Measurements from ENCODE around the gene FBXO42. TPM values are rescaled to one million over a fixed set of nuclear protein-coding genes. Genes with fewer than 3 reads are reported as not detected.
A peak's percentile ranks its signal among the peaks of the same experiment; 100 is the strongest.
"Not testable (repeated sequence)": the region's sequence is repeated elsewhere in the genome, so short reads cannot be mapped to it uniquely, and the experiment has no call there.

The FBXO42 gene
- polyA plus RNA-seq, 3 donors, result 11.6 to 18.4 (median 16.9) TPM

DNA sequence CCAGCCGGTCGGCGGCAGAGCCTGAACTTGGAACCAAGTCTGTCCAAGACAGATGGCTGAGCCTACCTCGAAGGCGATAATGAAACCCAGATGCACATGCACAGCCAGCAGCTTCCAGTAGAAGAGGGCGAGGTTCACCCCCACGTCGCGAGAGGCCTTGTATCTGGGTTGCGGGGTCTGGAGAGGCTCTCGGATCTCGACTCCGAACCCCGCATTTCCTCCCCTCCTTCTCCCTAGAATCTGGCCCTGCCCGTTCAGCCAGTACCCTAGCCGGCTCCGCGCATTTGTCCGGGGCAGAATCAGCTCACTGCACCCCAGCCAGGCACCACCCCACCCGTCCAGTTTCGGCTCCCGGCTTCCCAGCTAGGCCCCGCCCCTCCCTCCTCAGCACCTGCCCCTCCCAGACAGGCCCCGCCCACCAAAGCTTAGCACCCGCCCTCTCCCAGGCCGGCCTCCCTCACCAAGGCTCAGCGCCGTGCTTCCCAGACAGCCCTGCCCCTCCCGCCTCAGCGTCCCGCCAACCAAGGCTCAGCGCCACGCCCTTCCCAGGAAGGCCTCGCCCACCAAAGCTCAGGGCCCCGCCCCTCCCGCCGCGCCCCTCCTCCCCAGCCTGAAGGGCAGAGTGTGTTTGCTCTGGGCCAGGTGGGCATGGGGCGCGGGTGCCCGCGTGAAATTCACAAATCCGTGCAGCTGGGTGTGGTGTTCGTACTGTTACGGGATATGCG lies 135.1 kb downstream of the FBXO42 start:
- Mint-ChIP-seq H3K9me3 (peaks cover 0 to 3% (median 0%) of the 10 kb centered on the region in 7 donors), H3K4me1 (peaks cover 25% of the 10 kb centered on the region), H3K36me3 (no peaks in the 10 kb centered on the region), H3K4me3 (peak overlapping the region; percentile 90 to 93), H3K27me3 (ENCODE audit: low read depth in 3 of 3) (peaks cover 9 to 18% (median 13%) of the 10 kb centered on the region in 3 donors), H3K27ac (peak overlapping the region in 6 of 7 donors; percentile 40 to 93 (median 46))
- H3K4me3 ChIP-seq (replicated peaks in 1 of 3; ENCODE audit: low read depth in 2 of 3, low read length in 3 of 3), result peak overlapping the region; percentile 25 to 80 (median 53)
- H3K9me3 ChIP-seq (replicated peaks in 1 of 2; ENCODE audit: control insufficient read depth in 1 of 2, insufficient read depth in 1 of 2, low read length in 2 of 2), result no peaks in the 10 kb centered on the region
- H3K36me3 ChIP-seq (replicated peaks in 1 of 2; ENCODE audit: control insufficient read depth in 1 of 2, insufficient read depth in 2 of 2, low read length in 2 of 2), result no peaks in the 10 kb centered on the region
- peak overlapping the region; percentile 84 for H3K4me2 ChIP-seq (replicated peaks; ENCODE audit: extremely low read depth, low read length, poor library complexity, severe bottlenecking)
- 2% methylated on average over 36 of the region's 46 CpGs for WGBS (ENCODE audit: insufficient coverage)
- H2AFZ ChIP-seq (ENCODE audit: insufficient read depth, low read depth, low read length, poor library complexity, severe bottlenecking), result peak overlapping the region; percentile 86
- peaks cover 0 to 4% of the 10 kb centered on the region in 2 donors for H3K27me3 ChIP-seq (ENCODE audit: control insufficient read depth in 2 of 2, insufficient read depth in 2 of 2, low read length in 2 of 2)
- H3K79me2 ChIP-seq (ENCODE audit: insufficient read depth, low read length), result no peaks in the 10 kb centered on the region
- no peak overlapping the region for H3K9ac ChIP-seq (ENCODE audit: insufficient read depth, low read length, poor library complexity, severe bottlenecking)
- no peaks in the 10 kb centered on the region for H4K20me1 ChIP-seq (ENCODE audit: insufficient read depth, low read length)
- intact Hi-C loops (cut with micrococcal nuclease), result no loop called here
- no peak for TF ChIP-seq CTCF (IDR thresholded peaks at IDR 0.05)
- peak; percentile 92 to 96 (median 93) for DNase-seq
- H3K4me1 ChIP-seq (ENCODE audit: control insufficient read depth in 1 of 2, insufficient read depth in 2 of 2, low read length in 2 of 2), result peaks cover 16 to 23% of the 10 kb centered on the region in 2 donors
- no peak overlapping the region for H3K27ac ChIP-seq (ENCODE audit: low read depth in 1 of 2, low read length in 2 of 2)

DNA sequence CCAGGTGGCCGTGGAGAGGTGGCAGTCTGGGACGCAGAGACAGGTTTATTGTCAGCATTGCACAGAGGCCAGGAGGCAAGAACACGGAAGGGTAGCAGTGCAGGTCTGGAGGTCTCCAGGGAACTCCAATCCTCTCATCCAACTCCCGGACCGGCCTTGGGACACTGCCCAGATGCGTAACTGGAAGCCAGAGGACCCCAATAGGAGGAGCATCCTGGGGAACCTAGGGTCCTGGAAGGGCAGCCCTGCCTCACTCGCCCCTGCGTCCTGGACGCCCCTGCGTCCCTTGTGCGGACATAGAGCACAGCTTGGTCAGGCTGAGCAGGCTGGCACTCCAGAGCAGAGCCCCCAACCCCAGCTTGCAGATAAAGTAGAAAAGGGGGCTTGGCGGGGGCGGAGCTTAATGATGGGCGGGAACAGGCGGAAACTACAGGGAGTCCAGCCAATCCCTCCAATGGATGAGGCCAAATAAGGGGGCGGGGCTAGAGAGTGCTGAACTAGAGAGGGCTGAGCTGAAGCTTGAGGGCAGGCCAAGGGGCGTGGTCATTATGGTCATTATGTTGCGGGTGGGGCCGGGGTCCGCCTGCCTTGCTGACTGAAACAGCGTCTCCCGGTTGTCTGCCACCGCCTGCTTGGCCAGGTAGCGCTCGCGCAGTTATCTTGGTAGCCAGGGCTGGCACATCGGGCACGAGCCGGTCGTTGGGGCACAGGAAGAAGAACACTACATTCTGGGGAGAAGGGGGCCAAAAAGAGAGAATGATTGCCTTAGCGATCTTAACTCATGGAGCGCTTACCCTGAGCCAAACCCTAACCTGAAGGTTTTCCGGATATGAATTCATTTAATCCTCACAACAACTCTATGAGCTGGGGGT lies 136.2 kb downstream of the FBXO42 start:
- Mint-ChIP-seq H3K27me3 (ENCODE audit: low read depth in 3 of 3) (peaks cover 7 to 14% (median 9%) of the 10 kb centered on the region in 3 donors), H3K9me3 (peaks cover 0 to 3% (median 0%) of the 10 kb centered on the region in 7 donors), H3K4me3 (peak overlapping the region; percentile 90 to 93), H3K36me3 (no peaks in the 10 kb centered on the region), H3K27ac (peak overlapping the region in 3 of 7 donors; percentile 50 to 81 (median 79)), H3K4me1 (peaks cover 25% of the 10 kb centered on the region)
- Histone ChIP-seq H3K79me2 (ENCODE audit: insufficient read depth, low read length) (no peaks in the 10 kb centered on the region), H2AFZ (ENCODE audit: insufficient read depth, low read depth, low read length, poor library complexity, severe bottlenecking) (peak overlapping the region; percentile 86), H3K9me3 (replicated peaks in 1 of 2; ENCODE audit: control insufficient read depth in 1 of 2, insufficient read depth in 1 of 2, low read length in 2 of 2) (no peaks in the 10 kb centered on the region), H3K27me3 (ENCODE audit: control insufficient read depth in 2 of 2, insufficient read depth in 2 of 2, low read length in 2 of 2) (peaks cover 0 to 4% of the 10 kb centered on the region in 2 donors), H3K27ac (ENCODE audit: low read depth in 1 of 2, low read length in 2 of 2) (no peak overlapping the region), H3K4me3 (replicated peaks in 1 of 3; ENCODE audit: low read depth in 2 of 3, low read length in 3 of 3) (peak overlapping the region; percentile 25 to 80 (median 53)), H3K4me1 (ENCODE audit: control insufficient read depth in 1 of 2, insufficient read depth in 2 of 2, low read length in 2 of 2) (peaks cover 16 to 23% of the 10 kb centered on the region in 2 donors), H3K4me2 (replicated peaks; ENCODE audit: extremely low read depth, low read length, poor library complexity, severe bottlenecking) (peak overlapping the region; percentile 84), H3K9ac (ENCODE audit: insufficient read depth, low read length, poor library complexity, severe bottlenecking) (peak overlapping the region; percentile 25), H4K20me1 (ENCODE audit: insufficient read depth, low read length) (no peaks in the 10 kb centered on the region), H3K36me3 (replicated peaks in 1 of 2; ENCODE audit: control insufficient read depth in 1 of 2, insufficient read depth in 2 of 2, low read length in 2 of 2) (no peaks in the 10 kb centered on the region)
- intact Hi-C loops (cut with micrococcal nuclease), result no loop called here
- WGBS (ENCODE audit: insufficient coverage), result 23% methylated on average over 25 of the region's 33 CpGs
- DNase-seq, result peak; percentile 62 to 70 (median 67)
- TF ChIP-seq CTCF (IDR thresholded peaks at IDR 0.05), result no peak

DNA sequence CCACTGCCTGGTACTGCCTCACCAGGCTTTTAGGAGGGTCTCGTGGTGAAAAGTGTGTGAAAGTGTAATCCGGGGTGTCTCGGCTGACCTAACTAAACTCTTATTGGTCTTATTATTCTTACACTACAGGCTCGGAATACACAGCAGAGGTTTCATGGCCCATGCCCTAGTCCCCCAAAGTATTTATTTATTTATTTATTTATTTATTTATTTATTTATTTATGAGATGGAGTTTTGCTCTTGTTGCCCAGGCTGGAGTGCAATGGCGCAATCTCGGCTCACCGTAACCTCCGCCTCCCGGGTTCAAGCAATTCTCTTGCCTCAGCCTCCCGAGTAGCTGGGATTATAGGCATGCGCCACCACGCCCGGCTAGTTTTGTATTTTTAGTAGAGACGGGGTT lies 137.0 kb downstream of the FBXO42 start:
- Mint-ChIP-seq H3K4me1 (peaks cover 25% of the 10 kb centered on the region), H3K27me3 (ENCODE audit: low read depth in 3 of 3) (peaks cover 6 to 14% (median 9%) of the 10 kb centered on the region in 3 donors)
- DNase-seq; H3K36me3 ChIP-seq (replicated peaks in 1 of 2; ENCODE audit: control insufficient read depth in 1 of 2, insufficient read depth in 2 of 2, low read length in 2 of 2); H3K79me2 ChIP-seq (ENCODE audit: insufficient read depth, low read length); H3K27ac ChIP-seq (ENCODE audit: low read depth in 1 of 2, low read length in 2 of 2); H3K27me3 ChIP-seq (ENCODE audit: control insufficient read depth in 2 of 2, insufficient read depth in 2 of 2, low read length in 2 of 2); intact Hi-C loops (cut with micrococcal nuclease); H3K9me3 ChIP-seq (replicated peaks in 1 of 2; ENCODE audit: control insufficient read depth in 1 of 2, insufficient read depth in 1 of 2, low read length in 2 of 2); H2AFZ ChIP-seq (ENCODE audit: insufficient read depth, low read depth, low read length, poor library complexity, severe bottlenecking); H3K9ac ChIP-seq (ENCODE audit: insufficient read depth, low read length, poor library complexity, severe bottlenecking); H3K27ac Mint-ChIP-seq; H3K4me3 Mint-ChIP-seq; H3K36me3 Mint-ChIP-seq; H3K4me3 ChIP-seq (replicated peaks in 1 of 3; ENCODE audit: low read depth in 2 of 3, low read length in 3 of 3); H3K9me3 Mint-ChIP-seq; H4K20me1 ChIP-seq (ENCODE audit: insufficient read depth, low read length); H3K4me2 ChIP-seq (replicated peaks; ENCODE audit: extremely low read depth, low read length, poor library complexity, severe bottlenecking): not testable (repeated sequence)
- no CpG with 5 or more reads among the region's 14 CpGs for WGBS (ENCODE audit: insufficient coverage)
- H3K4me1 ChIP-seq (ENCODE audit: control insufficient read depth in 1 of 2, insufficient read depth in 2 of 2, low read length in 2 of 2), result peaks cover 16 to 23% of the 10 kb centered on the region in 2 donors

Measured in CD14-positive monocyte (primary cell).